TTC549 (cell line): ENCODE data around the gene EN1.
A peak's percentile ranks its signal among the peaks of the same experiment; 100 is the strongest.

ENCODE experiments used
- FAIRE-seq: peaks from 2 replicates; lab custom pipeline; 2012; peaks lifted over from hg19 to GRCh38; lab: Jason Lieb, UNC

The EN1 gene

GRCh38 chr2:118817469-118817868, 30.0 kb downstream of the EN1 start:
- FAIRE-seq = no peak

GRCh38 chr2:118816669-118817068, 30.8 kb downstream of the EN1 start:
- no peak for FAIRE-seq

- no peak for FAIRE-seq
Observed at GRCh38 chr2:118815731-118816130, 31.7 kb downstream of the EN1 start.

GRCh38 chr2:118815314-118815713, 32.1 kb downstream of the EN1 start:
- FAIRE-seq = no peak

- FAIRE-seq = no peak
Observed at GRCh38 chr2:118814368-118814767, 33.1 kb downstream of the EN1 start.

- FAIRE-seq = no peak
Observed at GRCh38 chr2:118813601-118814339, 33.7 kb downstream of the EN1 start.

- no peak for FAIRE-seq
Observed at GRCh38 chr2:118813111-118813510, 34.3 kb downstream of the EN1 start.

GRCh38 chr2:118812552-118812951, 34.9 kb downstream of the EN1 start:
- no peak for FAIRE-seq

GRCh38 chr2:118811514-118812115, 35.8 kb downstream of the EN1 start:
- FAIRE-seq = peak; percentile 41

- no peak for FAIRE-seq
Observed at GRCh38 chr2:118810766-118811165, 36.7 kb downstream of the EN1 start.

GRCh38 chr2:118808429-118808809, 39.0 kb downstream of the EN1 start:
- FAIRE-seq = no peak

GRCh38 chr2:118807668-118808428, 39.6 kb downstream of the EN1 start:
- no peak for FAIRE-seq

GRCh38 chr2:118806797-118807667, 40.4 kb downstream of the EN1 start:
- no peak for FAIRE-seq

GRCh38 chr2:118805064-118805690, 42.3 kb downstream of the EN1 start:
- no peak for FAIRE-seq

- no peak for FAIRE-seq
Observed at GRCh38 chr2:118803012-118803411, 44.4 kb downstream of the EN1 start.

- FAIRE-seq = no peak
Observed at GRCh38 chr2:118801151-118801550, 46.3 kb downstream of the EN1 start.

GRCh38 chr2:118800736-118801135, 46.7 kb downstream of the EN1 start:
- no peak for FAIRE-seq

GRCh38 chr2:118794546-118794945, 52.9 kb downstream of the EN1 start:
- no peak for FAIRE-seq
